NCI-H1436 treated with DMSO at 0.1 percent for 48 hours (cell line): Measurements from ENCODE around the gene NOCT.
A peak's percentile ranks its signal among the peaks of the same experiment; 100 is the strongest.
"Not testable (repeated sequence)": the region's sequence is repeated elsewhere in the genome, so short reads cannot be mapped to it uniquely, and the experiment has no call there.

Experiments used
- DNase-seq: peaks from one replicate; lab custom pipeline; 2025; lab: John Stamatoyannopoulos, UW

The NOCT gene

DNA sequence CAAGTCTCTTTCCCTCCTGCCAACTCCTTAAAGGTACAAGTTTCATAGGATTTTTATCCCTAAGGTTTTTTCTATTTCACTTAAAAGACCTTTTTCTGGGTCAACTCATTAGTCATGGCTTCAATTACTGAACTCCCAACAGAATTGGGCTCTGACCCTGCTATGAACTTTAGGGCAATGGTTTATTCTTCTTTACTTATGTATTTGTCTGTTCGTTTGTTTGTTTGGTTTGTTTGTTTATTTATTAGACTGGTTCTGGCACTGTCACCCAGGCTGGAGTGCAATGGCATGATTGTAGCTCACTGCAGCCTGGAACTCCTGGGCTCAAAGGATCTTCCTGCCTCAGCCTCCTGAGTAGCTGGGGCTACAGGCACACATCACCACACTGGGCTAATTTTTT is 5.9 kb upstream of the NOCT start:
- DNase-seq = no peak

DNA sequence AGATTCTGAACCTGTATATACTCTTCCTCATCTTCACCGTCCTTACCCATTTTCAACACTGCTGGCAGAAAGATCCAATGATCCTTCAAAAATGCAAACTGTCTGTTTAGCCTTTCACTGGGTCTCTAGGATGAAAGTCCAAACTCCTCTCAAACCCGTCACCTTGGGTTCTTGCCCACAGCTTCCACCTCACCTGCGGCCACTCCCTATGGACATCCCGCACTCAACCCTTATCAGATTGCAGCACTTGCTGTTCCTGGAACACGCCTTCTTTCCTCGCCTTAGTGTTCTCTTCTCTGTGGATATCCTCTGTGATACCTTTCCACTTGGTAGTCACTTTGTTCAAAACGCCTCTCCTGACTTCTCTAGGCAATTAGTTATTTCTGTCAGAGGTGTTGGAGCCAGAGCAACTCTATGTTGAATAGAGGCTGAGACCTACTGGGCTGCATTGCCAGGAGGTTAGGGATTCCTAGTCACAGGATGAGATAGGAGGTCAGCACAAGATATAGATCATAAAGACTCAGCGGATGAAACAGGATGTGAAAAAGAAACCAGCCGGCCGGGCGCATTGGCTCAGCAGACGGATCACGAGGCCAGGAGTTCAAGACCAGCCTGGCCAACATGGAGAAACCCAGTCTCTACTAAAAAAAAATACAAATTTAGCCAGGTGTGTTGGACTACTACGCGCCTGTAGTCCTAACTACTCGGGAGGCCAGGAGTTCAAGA is 4.2 kb upstream of the NOCT start:
- DNase-seq = no peak

DNA sequence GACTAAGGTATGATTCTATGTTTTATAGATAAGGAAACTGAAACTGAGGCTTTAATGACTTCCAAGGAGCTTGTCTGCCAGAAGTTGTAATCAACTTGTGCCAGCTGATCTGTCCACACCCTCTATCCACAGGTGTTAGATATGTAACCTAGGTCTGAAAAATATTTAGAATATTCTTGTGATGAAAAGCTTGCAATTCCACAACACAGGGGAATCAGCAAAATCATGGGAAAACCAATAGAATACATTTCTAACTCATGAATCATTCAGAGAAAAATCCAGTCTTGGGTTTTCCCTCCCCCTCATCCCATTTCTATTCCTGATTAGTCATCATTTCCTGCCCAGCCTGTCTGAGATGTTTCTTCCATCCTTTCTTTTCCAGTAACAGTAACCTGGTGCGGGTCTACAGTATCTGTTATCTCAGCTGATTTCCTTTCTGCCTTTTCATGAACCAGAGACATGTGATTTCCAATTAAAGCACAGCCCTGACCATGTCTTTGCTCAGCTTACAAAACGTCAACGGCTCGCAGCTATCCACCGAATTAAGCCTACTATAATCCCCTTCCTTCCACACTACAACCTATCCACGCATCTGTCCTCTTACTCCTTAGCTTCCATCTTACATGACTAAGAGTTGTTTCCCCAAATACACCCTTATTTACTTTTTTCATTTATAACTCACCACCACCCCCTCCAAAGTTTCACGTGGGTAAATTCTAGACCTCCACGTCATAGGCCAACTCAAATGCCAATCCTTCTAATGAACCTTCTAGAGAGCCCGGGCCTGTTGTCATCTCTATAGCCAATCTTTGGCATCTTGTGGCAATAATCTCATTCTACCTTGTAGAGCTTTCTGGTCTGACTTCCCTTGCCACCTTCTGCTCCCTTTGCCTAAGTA is 961 bp upstream of the NOCT start:
- no peak for DNase-seq

DNA sequence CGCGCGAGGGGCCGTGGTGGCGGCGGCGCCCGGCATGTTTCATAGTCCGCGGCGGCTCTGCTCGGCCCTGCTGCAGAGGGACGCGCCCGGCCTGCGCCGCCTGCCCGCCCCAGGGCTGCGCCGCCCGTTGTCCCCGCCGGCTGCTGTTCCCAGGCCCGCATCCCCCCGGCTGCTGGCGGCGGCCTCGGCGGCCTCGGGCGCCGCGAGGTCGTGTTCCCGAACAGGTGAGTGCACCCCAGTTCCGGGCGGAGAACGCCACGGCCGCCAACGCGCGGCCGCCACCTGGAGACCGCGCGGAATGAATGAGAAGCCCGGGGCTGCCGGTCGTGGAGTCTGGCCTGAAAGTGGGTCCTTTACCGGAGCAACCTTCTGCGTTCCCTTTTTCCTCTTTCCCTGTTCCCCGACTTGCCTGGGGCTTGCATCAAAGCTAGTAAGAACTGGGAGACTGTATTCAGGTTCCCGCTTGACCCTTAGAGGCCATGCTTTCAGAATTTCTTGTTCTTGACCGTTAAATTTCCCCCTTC is 429 bp downstream of the NOCT start:
- no peak for DNase-seq

DNA sequence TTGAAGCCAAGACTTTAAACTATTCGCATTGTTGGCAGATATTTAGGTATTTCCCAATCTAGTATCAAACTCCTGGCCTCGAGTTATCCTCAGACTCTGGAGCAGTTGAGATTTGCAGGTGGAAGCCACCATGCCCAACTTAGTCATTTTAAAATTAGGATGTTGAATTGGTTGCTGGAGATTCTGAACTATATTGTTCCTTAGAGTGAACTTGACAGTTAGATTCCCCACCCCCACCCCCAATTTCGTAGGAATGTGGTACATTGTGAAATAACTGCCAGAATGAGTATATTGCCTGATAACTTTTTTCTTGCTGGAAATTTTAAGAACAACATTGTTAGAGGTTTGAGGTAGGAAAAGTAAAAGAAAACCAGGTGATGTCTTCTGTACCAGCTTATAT is 2.3 kb downstream of the NOCT start:
- no peak for DNase-seq

DNA sequence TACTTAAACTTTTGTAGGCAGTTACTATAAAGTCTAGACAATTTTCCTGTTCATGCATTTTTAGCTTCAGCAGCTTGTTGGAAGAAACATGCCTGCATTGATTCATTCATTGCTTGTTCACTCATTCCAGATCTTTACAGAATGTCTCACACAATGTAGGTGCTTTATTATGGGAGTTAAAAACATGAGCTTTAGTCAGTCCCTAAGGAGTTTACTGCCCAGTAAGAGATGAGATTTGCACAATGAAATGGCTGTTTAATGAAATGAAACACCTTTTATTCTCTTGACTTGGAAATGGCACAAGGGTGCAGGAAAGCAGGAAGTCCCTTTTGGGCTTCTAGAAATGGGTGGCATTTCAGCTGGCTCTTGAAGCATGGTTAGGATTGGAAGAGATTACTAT is 2.9 kb downstream of the NOCT start:
- peak; percentile 12 for DNase-seq

DNA sequence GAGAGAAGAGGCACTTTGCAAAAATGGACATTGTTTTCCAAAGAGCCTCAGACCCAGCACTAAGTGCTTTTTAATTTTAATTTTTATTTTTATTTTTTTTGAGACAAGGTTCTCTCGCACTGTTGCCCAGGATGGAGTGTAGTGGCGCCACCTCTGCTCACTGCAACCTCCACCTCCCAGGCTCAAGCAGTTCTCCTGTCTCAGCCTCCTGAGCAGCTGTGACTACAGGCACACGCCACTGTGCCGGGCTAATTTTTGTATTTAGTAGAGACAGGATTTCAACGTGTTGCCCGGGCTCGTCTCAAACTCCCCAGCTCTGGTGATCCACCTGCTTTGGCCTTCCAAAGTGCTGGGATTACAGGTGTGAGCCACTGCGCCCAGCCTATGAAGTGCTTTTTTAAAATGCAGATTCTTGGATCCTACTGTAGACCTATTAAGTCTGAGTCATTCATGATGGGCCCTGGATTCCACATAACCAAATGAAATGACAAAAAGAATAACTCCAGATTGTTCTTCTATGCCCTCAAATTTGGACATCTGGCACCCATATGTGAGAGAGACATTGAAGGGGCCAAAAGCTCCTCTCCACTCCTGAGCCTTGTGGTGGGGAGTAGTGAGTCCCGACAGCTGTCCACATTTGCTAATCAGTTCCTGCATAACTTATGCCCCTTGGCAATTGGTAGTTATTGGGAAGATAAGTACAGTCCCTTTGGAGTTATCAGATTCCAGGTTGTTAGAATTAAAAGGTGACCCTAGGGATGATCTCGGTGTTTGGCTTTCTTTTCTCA is 3.6 kb downstream of the NOCT start:
- DNase-seq = no peak

DNA sequence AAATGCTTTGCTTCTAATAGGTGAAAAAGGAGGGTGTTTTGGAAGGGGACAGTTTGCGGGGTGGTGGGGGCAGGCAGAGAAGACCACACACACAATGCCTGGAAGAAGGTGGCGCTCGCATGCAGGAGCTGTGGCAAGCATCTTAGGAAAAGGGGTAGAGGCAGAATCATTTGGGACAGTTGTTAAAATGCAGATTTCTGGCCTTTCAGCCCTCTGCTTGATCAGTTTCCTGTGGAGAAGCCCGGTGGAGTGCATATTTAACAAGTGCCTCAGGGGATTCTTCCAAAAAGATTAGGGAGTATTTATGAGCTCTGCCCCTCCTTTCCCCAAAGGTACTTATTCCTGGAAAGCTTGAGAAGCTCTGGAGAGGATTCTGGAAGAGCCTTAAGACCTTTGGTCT is 4.8 kb downstream of the NOCT start:
- DNase-seq = no peak

DNA sequence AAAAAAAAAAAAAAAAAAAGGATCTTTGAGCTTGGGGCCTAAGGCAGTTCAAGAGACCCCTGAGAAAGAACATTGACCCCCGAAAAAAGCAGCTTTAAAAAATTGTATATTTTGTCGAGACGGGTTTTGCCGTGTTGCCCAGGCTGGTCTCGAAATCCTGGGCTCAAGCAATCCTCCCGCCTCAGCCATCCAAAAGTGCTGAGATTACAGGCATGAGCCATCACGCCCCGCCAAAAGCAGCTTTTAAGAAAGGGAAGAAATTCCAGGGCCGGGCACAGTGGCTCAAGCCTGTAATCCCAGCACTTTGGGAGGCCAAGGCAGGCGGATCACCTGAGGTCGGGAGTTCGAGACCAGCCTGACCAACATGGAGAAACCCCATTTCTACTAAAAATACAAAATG is 5.5 kb downstream of the NOCT start:
- DNase-seq = not testable (repeated sequence)

DNA sequence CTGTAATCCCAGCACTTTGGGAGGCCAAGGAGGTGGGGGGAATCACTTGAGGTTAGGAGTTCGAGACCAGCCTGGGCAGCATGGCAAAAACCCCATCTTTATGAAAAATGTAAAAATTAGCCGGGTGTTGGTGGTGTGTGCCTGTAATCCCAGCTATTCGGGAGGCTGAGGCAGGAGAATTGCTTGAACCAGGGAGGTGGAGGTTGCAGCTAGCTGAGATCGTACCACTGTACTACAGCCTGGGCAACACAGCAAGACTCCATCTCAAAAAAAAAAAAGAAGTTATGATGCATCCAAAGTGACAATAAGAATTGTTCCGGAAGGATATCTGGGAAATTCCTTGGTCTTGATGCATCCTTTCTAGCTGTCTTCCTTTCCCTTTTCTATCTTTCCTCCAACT is 7.3 kb downstream of the NOCT start:
- no peak for DNase-seq

DNA sequence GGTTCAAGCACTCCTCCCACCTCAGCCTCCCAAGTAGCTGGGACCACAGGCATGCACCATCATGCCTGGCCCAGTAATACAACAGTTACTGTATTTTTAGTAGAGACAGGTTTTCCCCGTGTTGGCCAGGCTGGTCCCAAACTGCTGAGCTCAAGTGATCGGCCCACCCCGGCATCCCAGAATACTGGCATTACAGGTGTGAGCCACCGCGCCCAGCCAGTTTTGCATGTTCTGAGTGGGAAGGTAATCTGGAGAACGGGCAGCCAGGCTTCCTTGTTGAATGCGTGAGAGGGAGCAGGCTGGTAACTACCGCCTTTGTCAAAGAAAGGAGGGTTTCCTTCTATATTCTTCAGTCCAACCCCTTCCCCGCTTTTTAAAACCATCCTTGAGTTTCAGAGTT is 9.1 kb downstream of the NOCT start:
- DNase-seq = no peak

DNA sequence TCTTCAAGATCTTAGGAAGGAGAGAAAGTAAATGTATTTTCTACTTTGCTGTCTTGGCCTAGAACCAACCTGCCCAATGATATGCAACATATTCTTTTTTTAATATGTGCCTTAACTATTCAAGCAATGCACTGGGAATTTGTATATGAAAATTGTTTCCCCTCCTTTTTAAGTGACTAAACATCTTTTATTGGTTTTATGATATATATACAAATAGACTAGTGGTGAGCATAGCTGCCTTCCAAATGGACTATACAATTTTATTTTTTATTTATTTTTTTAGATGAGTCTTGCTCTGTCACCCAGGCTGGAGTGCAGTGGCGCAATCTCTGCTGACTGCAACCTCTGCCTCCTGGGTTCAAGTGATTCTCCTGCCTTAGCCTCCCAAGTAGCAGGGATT is 10.3 kb downstream of the NOCT start:
- no peak for DNase-seq

DNA sequence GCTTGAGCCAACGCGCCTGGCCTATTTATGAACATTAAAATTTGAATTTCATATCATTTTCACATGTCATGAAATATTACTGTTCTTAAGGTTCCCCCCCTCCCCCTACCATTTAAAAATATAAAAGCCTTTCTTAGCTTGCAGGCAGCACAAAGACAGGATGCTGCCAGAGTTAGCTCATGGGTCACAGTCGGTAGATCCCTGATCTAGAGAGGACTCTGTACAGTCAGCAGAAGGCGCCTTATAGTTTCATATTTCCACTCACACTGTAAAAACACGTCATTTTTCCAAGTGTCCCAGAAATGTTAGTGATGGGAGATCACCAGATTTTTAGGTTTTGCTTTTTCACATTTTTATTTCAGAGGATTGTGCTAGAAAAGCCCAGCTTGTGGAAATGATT is 12.2 kb downstream of the NOCT start:
- no peak for DNase-seq

DNA sequence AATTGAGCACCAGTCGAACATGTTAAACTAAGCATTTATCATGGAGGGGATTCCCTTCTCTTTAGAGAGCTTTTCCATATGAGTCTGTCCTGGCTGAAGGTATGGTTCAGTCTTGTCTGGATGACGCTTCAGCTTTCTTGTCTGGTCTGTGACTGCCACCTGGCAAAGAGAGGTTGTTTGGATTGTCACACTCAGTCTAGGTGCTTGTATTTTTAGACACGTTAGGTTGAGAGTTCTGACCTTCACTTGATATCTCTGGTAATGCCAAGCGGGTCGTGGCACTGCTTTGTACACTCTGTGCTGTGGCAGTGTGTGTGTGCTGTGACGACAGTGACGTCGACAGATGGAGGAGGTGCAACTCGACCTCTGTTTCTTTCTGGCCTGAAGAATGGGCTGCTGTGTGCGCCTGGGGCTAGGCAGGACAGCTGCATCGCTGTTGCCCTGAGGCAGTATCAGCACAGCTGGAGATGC is 12.6 kb downstream of the NOCT start:
- DNase-seq = no peak

DNA sequence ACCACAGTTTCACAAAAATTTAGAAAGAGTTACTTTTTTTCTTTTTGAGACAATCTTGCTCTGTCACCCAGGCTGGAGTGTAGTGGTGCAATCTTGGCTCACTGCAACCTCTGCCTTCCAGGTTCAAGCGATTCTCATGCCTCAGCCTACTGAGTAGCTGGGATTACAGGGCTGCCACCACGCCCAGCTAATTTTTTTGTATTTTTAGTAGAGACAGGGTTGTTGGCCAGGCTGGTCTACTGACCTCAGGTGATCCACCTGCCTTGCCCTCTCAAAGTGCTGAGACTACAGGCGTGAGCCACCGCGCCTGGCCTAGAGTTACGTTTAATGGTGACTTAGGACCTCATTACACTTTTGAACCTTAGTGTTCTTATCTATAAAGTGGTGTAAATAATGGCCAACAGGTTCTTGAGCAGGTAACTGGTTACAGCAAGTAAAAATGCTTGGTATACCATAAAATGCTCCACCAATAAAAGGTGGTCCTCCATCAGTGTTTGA is 14.3 kb downstream of the NOCT start:
- not testable (repeated sequence) for DNase-seq

DNA sequence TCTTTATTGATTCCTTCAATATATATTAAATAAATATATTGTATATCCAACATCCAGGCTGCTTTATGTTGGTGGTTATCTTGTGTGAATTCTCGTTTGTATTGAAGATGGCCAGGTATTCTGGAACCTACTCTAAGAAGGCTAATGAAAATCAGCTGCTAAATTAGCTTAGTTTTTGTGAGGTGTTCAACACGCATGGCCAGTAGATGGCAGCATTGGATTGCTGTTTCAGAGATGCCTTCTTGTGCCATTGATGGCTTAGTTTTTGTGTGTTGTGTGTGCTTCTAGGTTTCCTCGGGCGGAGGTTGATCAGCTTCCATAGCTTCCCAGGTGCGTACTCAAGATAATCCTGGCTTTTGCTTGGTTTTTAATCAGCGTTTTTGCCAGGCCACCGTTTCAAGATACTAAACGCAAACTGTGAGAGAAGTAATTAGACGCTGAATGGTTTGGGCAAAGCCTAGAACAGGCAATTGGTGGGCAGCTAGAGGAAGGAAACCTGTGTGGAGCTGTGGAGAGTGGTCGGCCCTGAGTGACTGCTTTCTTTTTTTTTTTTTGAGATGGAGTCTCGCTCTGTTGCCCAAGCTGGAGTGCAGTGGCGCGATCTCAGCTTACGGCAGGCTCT is 15.1 kb downstream of the NOCT start:
- peak; percentile 20 for DNase-seq

DNA sequence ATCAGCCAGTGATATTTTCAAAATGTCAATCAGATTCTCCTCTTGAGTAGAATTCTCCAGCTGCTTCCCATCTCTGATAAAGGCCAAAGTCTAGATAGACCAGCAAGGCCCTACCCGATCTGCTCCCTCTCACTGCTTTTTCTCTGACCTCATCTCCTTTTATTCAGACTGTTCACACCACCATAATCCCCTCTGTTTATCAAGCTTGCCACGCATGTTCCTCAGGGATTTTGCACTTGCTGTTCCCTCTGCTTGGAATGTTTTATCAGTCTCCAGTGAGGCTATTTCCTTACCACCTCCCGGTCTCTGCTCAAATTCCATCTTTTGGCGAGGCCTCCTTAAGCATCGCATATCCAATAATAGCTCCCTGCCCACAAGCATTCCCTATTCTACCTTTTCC is 20.1 kb downstream of the NOCT start:
- no peak for DNase-seq

DNA sequence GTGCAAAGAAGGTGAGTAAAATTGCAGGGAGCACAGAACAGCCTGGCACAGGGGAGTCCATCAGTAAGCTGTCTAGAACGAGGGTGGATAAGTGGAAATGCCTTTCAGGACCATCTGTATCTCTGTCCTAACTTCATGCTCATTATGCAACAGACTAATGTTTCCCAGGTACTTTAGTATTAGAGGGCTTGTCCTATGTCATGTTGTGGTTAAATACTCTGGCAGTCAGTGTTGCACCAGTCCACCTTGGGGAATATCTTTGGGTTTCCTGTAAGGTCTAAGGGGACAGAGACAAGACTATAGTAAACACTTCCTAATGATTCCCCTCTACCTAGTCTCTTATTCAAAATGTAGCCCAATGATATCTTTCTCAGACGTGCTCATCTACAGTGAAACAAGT is 21.3 kb downstream of the NOCT start:
- DNase-seq = no peak

DNA sequence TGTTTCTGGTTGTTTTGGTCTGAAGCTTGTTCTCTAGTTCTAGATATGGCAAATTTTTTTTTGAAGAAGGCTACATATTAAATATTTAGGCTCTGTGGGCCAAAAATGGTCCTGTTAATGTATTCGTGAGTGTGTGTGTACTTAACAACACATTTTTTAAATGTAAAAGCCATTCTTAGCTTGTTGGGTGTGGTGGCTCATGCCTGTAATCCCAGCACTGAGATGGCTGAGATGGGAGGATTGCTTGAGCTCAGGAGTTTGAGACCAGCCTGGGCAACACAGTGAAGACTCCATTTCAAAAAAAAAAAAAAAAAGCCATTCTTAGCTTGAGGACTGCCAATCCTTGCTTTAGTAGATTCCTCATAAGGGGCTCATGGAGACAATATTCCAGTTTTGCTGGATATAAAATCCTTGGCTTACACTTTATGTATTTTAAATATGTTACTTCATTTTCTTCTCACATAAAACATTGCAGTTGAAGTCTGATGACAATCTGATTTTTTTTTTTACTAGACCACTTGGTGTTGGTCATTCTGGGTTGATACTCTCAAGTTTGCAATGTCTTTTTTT is 23.4 kb downstream of the NOCT start:
- no peak for DNase-seq

DNA sequence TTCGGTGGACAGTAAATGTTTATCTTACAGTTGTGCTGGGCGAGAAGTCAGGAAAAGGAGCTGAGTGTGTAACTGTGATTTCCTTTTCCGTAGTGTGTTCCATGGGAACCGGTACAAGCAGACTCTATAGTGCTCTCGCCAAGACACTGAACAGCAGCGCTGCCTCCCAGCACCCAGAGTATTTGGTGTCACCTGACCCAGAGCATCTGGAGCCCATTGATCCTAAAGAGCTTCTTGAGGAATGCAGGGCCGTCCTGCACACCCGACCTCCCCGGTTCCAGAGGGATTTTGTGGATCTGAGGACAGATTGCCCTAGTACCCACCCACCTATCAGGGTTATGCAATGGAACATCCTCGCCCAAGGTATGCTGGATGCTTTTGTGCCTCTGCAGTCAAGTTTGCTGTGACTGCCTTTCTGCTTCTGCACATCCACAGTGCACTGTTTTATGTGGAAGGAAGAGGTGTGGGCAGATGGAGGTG is 27.4 kb downstream of the NOCT start:
- no peak for DNase-seq

DNA sequence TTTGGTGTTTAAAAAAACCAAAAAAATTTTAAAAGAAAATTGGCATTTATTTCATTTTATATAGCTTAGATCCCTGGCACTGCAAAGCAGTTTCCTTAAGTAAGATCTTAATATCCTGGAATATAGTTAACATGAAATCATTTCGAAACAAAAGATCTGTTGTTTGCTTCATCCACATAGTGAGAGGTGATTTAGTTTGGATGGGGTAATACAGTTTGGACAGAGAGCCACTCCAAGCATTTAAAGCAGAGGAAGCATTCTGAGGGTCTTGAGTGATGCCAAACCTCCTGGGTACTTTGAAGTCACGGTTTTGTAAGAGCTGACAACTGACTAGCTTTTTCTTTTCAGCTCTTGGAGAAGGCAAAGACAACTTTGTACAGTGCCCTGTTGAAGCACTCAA is 28.7 kb downstream of the NOCT start:
- no peak for DNase-seq
